ENCODE results near the gene RTF2. TPM values are rescaled to one million over a fixed set of nuclear protein-coding genes. Genes with fewer than 3 reads are reported as not detected.

Gene RTF2
- total RNA-seq, 1 donor from 2014 or later = 65.5 TPM

DNA sequence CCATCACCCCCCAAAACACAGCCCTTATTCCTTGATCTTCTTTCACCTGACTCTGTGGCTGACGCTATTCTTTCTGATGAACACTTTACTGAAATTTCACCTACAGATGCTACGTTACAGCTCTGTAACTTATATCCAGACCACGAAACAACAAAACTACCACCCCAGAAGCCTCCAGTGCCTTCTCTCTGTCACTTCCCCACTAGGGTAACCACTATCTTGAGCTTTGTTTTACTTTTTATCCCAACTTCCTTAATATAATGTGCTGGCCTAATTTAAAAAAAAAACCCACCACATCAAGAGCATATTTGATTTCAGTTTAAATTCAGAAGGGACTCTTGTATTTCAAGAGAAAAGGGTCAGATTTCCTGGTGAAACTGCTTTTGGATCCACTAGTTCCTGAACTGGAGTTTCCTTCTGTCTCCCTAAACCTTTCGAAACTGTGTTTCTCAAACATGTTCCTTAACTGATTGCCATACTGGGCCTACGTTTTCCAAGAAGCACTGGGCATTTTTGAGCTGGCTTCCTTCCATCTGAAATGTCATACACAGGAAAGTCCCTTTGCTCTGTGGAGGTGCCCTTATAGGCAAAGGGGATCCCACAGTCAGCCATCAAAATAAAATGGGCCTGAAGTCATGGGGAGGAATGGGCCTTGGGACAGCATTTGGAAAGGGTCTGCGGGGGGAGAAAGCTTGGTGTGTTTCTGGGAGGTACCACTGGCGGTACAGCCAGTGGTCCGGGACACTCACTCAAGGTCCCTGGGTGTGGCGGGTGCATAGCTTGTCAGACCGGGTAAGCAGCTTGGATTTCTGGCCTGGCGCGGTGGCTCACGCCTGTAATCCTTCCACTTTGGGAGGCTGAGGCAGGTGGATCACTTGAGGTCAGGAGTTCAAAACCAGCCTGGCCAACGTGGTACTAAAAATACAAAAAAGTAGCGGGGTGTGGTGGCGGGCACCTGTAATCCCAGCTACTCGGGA, 25.8 kb upstream of the RTF2 start:
- TF ChIP-seq, protein P1, sequence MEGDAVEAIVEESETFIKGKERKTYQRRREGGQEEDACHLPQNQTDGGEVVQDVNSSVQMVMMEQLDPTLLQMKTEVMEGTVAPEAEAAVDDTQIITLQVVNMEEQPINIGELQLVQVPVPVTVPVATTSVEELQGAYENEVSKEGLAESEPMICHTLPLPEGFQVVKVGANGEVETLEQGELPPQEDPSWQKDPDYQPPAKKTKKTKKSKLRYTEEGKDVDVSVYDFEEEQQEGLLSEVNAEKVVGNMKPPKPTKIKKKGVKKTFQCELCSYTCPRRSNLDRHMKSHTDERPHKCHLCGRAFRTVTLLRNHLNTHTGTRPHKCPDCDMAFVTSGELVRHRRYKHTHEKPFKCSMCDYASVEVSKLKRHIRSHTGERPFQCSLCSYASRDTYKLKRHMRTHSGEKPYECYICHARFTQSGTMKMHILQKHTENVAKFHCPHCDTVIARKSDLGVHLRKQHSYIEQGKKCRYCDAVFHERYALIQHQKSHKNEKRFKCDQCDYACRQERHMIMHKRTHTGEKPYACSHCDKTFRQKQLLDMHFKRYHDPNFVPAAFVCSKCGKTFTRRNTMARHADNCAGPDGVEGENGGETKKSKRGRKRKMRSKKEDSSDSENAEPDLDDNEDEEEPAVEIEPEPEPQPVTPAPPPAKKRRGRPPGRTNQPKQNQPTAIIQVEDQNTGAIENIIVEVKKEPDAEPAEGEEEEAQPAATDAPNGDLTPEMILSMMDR (IDR thresholded peaks at IDR 0.05; ENCODE audit: unreplicated experiment) = no peak
- DNase-seq (ENCODE audit: low spot score, unreplicated experiment) = no peak
- Mint-ChIP-seq H3K9me3 (ENCODE audit: low read depth) (no peaks in the 10 kb centered on the region), H3K4me3 (ENCODE audit: low read depth) (no peak overlapping the region), H3K36me3 (ENCODE audit: insufficient read depth) (no peaks in the 10 kb centered on the region), H3K27ac (no peak overlapping the region), H3K4me1 (ENCODE audit: low read depth) (no peaks in the 10 kb centered on the region), H3K27me3 (no peaks in the 10 kb centered on the region)

DNA sequence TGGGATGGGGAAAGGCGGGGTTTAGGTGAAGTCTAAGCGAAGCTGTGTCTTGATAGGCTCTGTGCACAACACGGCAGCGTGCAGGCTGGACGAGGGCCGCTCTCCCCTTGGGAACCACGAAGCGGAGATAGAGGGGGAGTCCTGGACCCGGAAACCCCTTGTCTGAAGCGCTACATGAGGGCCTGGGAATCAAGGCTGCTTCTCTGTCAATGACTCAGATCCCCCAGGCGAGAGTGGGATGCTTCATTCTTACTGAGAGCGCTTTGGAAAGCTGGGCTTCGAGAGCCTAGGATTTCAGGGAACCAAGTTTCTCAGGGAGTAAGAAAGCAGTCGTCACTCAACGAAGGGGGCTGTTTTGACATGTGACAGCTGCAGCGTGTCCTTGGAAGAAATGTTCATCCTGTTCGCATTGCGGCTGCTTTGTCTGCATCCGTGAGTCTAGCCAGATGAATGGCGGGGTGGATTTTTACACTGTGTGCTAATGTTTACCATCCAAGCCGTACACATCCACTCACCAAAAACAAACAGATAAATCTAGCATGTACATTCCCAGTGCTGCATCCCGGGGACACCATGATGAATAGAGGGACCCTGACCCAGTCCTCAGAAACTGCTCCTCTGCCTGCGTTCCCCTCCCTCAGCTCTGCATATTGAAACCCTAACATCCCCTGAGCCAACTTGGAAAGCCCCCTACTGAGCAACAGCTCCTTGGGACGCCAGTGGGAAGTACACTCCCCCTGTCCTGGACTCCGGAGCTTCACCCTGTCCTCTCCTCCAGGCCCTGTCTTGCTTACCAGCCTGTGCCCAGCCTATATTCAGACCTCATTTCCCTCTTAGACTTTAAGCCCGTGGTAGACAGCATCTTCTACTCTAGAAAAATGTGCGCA, 24.5 kb upstream of the RTF2 start:
- Mint-ChIP-seq H3K36me3 (ENCODE audit: insufficient read depth) (no peaks in the 10 kb centered on the region), H3K27me3 (no peaks in the 10 kb centered on the region), H3K27ac (no peak overlapping the region), H3K4me1 (ENCODE audit: low read depth) (no peaks in the 10 kb centered on the region), H3K9me3 (ENCODE audit: low read depth) (no peaks in the 10 kb centered on the region), H3K4me3 (ENCODE audit: low read depth) (no peak overlapping the region)
- TF ChIP-seq, protein P1 (IDR thresholded peaks at IDR 0.05; ENCODE audit: unreplicated experiment) = no peak
- no peak for DNase-seq (ENCODE audit: low spot score, unreplicated experiment)

DNA sequence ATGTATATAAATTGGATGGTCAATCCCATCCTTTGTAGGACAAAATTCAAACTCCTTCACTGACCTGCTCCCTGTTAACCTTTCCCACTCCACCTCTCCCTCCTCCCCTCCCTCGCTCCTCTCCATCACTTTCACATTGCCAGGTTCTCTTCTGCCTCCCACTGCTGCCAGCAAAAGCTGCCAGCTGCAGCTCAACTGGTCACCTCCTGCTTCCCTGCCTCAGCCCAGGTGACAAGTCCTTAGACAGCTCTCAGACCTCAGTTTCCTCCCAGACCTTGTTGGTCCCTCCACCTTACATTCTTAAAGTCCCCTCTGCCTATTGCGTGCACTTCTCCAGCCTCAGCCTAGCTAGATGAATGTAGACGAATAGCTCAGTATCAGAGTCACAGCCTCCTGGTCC, 23.3 kb upstream of the RTF2 start:
- Mint-ChIP-seq H3K9me3 (ENCODE audit: low read depth) (no peaks in the 10 kb centered on the region), H3K36me3 (ENCODE audit: insufficient read depth) (no peaks in the 10 kb centered on the region), H3K4me3 (ENCODE audit: low read depth) (no peak overlapping the region), H3K27me3 (no peaks in the 10 kb centered on the region), H3K27ac (no peak overlapping the region), H3K4me1 (ENCODE audit: low read depth) (no peaks in the 10 kb centered on the region)
- no peak for DNase-seq (ENCODE audit: low spot score, unreplicated experiment)
- TF ChIP-seq, protein P1 (IDR thresholded peaks at IDR 0.05; ENCODE audit: unreplicated experiment) = no peak

DNA sequence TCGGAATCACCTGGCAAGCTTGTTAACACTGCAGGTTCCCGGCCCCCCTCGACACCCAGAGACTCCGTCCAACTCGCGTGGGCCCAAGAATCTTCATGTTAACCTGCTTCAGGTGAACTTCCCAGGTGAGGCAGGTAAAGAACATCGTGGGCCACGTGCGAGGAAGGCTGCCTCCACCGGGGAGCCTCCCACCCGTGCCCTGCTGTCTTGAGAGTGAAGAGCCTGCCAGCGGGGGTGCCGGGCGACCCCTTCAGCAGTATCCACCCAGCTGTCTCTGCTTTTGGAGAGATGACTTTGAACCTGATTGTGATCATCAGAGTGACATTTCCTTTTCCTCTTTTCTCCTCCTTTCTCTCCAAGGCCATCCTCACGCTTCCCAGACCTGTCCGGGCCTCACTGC, 22.9 kb upstream of the RTF2 start:
- Mint-ChIP-seq H3K4me1 (ENCODE audit: low read depth) (no peaks in the 10 kb centered on the region), H3K27ac (no peak overlapping the region), H3K36me3 (ENCODE audit: insufficient read depth) (no peaks in the 10 kb centered on the region), H3K4me3 (ENCODE audit: low read depth) (no peak overlapping the region), H3K27me3 (no peaks in the 10 kb centered on the region), H3K9me3 (ENCODE audit: low read depth) (no peaks in the 10 kb centered on the region)
- DNase-seq (ENCODE audit: low spot score, unreplicated experiment) = no peak
- TF ChIP-seq, protein P1 (IDR thresholded peaks at IDR 0.05; ENCODE audit: unreplicated experiment) = no peak

DNA sequence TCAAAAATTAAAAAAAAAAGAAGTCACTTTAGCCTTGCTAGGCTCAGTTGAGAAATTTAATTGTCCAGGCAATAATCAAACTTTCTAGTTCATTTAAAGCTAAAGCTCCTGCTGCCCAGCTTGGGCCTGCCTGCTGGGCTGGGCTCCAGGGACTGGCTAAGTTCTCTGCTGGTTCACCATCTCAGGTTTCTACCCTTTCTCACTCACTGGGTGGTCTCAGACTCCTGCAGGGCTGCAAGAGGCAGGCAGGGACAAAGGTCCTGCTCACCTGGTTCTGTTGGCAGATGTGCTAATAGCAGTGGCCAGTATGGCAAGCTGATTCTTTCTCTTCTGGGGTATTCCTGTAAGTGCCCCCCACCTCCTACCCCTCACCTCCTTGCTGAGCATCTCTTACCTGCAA, 21.2 kb upstream of the RTF2 start:
- Mint-ChIP-seq H3K27ac (no peak overlapping the region), H3K9me3 (ENCODE audit: low read depth) (no peaks in the 10 kb centered on the region), H3K27me3 (peaks cover 4% of the 10 kb centered on the region), H3K4me3 (ENCODE audit: low read depth) (no peak overlapping the region), H3K4me1 (ENCODE audit: low read depth) (no peaks in the 10 kb centered on the region), H3K36me3 (ENCODE audit: insufficient read depth) (no peaks in the 10 kb centered on the region)
- DNase-seq (ENCODE audit: low spot score, unreplicated experiment) = no peak
- TF ChIP-seq, protein P1 (IDR thresholded peaks at IDR 0.05; ENCODE audit: unreplicated experiment) = no peak
